GM19463 (cell line): ENCODE measurements around the gene OR51E1.

Source experiments
- ATAC-seq: cut with Tn5 transposase; IDR thresholded peaks from one replicate; pipeline ENCODE4 v1.9.1; 2021; ENCODE audit warnings: mild to moderate bottlenecking, moderate library complexity; ENCODE audit not compliant: unreplicated experiment

Gene OR51E1, protein sequence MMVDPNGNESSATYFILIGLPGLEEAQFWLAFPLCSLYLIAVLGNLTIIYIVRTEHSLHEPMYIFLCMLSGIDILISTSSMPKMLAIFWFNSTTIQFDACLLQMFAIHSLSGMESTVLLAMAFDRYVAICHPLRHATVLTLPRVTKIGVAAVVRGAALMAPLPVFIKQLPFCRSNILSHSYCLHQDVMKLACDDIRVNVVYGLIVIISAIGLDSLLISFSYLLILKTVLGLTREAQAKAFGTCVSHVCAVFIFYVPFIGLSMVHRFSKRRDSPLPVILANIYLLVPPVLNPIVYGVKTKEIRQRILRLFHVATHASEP

GRCh38 chr11:4643682-4644081 lies at the start of gene OR51E1:
Gene OR51E1 (plus strand): TSS chr11:4643982. CDS start chr11:4652527, 8,545 bp downstream.
- ATAC-seq: no peak

GRCh38 chr11:4605057-4605456 lies 38.7 kb upstream of the OR51E1 start:
- ATAC-seq: no peak

- no peak for ATAC-seq
These were observed 37.4 kb upstream of the OR51E1 start for GRCh38 chr11:4606231-4607015.

GRCh38 chr11:4607096-4607495 lies 36.7 kb upstream of the OR51E1 start:
- ATAC-seq: no peak

DNA sequence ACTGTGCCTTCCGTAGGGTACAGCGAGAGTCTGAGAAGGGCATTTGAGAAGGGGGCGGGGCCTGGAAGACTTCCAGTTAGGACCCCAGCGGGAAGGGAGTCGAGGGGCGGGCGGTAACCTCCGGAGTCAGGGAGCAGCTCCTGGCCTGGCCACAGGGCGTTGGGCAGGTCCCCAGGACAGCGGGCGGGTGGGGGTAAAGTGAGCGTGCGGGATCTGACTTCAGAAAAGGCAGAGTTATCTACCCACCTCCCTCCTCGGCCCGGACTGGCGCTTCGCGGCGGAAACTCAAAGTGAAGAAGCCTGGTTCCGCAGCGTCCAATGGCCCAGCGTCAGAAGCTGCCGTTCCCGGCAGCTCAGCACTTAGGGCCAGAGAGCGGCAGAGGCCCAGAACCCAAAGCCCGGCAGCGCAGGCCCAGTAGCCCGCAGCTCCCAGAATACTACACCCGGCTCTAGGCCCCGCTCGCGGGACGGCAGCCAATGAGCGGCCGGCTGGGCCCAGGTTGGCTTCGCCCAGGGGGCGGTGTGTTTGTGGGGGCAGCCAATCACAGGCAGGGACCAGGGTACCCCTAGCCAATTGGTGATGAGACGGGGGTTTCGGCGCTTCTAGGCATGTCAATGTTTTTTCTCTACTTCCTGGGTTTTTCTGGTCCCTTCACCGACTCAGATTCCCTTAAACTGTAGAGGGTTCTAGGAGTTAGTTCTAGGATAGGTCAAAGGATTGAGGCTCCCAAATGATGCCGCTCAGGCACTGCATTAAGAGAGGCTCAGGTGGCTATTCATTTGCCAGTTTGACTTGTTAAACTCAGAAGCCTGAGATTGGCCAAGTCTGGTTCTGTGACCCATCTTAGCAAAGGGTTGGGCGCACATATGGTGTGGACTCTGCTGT lies 35.8 kb upstream of the OR51E1 start, which contains the start of gene TRIM68:
Gene TRIM68, minus strand, starts transcription at position 451 of the 886 bp plus-strand sequence. CDS start 2,727 bp downstream, outside the sequence.
- ATAC-seq: peak; percentile 99

DNA sequence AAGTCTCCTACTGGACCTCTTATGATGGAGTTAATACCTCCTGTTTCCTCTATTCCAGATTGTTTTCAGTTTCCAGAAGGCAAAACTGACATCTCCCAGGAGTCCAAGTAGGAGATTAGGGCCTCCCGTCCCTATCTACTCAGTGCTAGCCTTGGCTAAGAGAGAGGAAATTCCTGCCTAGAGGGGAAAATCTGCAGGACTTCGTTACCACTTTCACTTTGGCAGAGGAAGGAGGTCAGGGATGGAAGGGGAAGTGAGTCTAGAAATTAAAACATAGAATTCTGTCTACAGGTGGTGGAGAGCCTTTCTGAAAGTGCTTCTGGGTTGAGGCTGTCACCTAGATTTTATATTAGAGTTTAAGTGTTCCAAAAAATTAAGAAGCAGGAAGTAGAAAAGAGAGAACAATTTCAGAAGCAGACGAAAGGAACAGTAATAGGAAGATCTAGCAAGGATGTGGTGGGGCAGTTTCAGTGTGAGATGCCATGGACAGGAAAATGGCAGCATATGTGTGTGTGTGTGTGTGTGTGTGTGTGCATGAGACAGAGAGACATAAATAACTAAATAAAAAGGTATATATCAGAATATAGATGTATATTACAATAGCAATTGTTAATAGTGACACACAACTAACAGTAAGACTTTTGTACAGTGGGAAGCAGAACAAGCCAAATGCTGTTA lies 33.4 kb upstream of the OR51E1 start:
- ATAC-seq: no peak

GRCh38 chr11:4611986-4612385 lies 31.8 kb upstream of the OR51E1 start:
- no peak for ATAC-seq

DNA sequence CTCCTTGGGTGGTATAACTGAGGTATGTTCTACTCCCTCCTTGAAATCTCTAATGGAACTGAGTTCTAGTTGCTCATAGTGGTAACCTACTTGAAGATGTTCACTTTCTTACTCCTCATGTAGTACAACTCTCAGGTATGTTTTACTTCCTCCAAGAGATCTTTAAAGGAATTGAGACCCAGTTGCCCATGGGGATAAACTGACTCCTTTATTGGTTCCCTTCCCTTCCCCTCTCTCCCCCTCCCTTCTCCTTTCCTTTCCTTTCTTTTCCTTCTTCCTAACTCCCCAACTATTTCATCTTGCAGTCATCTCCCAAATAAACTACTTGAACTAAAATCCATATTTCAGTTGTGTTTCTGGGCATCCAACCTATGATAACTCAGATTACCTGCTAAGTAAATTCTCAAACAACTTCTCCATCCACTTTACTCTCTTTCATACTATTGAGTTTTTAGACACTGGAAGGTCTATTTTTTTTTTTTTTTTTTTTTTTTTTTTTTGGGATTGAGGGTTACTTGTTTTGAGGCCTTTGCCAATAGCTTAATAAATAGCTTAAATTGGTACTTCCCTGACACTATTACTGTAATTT lies 27.8 kb upstream of the OR51E1 start:
- no peak for ATAC-seq

DNA sequence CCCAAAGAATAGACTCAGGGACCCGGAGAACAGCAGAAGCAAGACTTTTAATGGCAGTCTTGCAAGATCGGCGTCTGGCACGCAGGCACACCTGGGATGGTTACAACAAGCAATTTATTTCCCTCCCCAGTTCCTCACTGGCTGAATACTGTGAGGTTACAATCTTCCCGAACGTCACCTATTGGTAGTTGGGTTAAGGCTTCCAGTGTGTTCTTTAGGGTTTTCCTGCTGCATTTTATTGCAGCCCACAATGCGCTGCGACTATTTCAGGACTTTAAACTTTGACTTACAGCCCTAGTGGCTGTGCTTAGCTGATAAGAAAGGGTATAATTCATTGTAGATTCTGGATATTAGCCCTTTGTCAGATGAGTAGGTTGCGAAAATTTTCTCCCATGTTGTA lies 24.3 kb upstream of the OR51E1 start:
- ATAC-seq: no peak

GRCh38 chr11:4626207-4627099 lies 17.3 kb upstream of the OR51E1 start:
- no peak for ATAC-seq

DNA sequence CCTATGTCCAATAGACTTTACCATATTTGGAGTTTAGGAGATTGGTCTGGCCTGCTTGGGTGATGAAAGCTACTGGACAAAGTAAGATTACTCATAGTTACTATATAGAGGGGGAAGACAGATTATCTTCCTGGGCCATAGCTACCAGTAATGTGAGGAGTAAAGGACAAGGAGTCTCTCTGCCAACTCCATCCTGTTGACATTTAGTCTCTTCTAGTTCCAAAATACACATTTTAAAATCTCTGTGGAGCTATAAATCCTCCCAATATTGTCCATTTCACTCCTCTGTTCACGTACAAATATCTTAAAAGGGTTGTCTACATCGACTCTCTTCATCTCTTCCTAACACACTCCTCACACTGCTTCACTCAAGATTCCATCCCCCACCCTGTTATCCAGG lies 7.6 kb upstream of the OR51E1 start:
- ATAC-seq: no peak

DNA sequence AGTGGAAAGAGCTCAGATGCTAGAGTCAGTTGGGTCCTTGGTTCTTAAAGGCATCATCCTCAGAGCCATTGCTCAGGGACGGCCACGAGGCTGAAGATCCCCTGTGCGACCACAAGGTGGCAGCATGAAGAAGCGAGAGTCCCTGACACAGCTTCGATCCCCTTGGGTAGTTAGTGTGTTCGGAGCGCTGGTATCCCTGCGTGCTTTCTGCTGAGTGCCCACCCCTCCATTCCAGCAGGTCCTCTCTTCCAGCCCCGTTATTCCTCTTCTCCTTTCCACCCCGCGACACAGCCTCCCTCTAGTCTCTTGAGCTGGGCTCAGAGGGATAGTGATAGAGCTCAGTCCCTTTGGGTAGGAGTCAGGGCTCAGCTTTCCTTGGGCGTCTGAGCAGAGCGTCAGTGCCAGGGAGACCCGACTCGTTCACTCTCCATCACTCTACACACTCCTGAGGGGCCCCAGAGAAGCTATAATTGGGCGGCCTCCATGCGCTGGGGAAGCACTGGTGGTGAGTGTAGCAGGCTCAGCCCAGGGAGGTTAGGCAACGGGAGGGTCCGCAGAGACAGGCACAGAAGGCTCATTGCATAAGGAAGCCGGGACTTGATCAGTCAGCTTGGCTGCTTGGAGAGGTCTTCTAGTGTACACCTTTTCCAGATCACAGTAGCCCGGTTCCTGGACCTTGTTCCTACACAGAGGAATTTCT lies 6.7 kb upstream of the OR51E1 start, which contains the start of gene OR51D1:
Gene OR51D1, plus strand, starts transcription at position 516 of the 700 bp plus-strand sequence. CDS start 2,314 bp downstream, outside the sequence.
- peak; percentile 97 for ATAC-seq

DNA sequence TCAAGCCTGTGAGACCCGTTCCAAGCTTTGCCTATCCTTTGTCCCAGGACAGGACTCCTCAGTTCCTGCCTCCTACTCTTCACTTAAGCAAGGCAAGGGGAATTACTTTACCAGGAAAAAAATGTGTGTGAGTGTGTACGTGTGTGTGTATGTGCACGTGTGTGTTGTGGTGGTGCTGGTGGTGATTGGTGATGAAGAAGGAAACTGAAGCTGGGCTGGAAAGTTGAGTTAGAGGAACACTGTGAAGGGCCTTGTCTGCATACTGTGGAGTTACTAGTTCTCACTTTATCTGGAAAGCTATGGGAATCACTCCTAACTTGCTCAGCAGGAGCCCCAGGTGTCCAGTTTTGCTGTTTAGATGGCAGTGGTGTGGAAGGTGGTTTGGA lies 6.1 kb upstream of the OR51E1 start:
- ATAC-seq: no peak

- no peak for ATAC-seq
These were observed 3.9 kb upstream of the OR51E1 start for GRCh38 chr11:4639931-4640330.

DNA sequence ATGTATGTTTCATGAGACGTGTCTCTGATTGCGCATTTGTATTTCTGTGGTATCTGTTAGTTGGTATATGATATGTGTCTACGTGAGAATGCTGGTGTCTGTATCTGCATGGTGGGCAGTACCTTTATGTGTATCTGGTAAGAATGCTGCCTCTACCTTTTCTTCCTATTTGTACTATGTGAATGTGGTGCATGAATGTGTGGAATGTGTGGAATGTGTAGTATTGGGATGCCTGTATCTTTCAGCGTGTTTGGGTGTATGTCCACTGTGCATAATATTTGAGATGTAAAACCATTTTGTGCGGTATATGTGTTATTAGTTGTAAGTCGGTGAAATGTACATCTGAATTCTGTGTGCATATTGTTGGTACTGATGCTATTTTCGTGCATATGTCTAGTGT lies 2.3 kb upstream of the OR51E1 start:
- no peak for ATAC-seq

DNA sequence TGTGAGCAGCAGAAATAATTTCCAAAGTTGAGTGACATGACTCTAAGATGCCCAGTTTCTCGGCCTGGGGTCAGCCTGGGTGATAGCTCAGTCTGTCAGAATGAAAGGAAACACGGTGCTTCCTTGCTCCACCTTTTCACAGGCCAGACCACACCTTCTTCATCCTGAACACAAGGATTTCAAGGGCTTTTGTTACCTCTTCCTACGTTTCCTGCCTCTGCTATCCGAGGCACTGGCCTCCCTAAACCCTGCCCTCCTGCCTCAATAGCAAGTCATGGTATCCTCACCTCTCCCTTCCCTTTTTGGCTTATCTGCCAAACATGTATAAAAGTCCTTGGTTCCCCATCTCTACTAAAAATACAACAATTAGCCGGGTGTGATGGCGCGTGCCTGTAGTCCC lies 1.7 kb upstream of the OR51E1 start:
- no peak for ATAC-seq

DNA sequence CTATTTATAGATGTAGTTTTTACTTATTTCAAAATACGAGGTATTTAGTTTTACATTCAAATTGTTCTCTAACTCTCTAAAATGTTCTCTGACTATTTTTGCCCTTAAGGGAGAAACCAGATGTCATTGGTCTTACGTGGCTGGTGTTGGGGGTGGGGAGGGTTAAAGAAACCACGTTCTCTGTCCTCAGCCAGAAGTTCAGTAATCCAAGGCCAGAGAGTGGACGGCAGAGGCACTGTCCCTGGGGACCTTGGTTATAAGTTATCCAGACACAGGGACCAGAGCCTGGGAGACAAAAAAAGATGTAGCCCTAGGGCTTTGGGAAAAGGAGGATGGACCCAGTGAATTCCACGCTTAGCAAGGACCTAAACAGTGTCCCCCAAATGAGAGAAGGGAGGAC lies 706 bp upstream of the OR51E1 start:
- no peak for ATAC-seq

DNA sequence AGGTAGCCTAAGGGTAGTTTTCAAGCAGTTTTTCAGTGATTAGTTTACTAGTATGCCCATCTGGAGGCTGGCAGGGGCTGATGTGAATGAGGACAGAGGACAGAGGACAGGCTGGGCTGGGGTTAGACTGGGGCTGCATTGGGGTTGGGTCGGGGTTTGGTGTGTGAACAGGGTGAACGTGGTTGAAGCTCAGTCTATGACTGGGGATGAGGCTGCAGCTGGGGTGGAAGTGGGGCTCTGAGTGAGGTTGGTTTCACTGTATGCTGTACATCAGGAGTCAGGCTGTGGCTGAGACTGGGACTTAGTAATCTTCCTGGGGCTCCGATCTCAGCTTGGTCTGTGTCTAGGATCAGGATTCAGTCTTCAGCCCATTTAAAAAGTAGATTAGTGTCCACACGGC lies 451 bp downstream of the OR51E1 start:
- ATAC-seq: no peak

GRCh38 chr11:4645974-4646373 lies 2.2 kb downstream of the OR51E1 start:
- no peak for ATAC-seq
